Right ventricle myocardium inferior (tissue), 1 donor: ENCODE results near the gene DDC. TPM values are rescaled to one million over a fixed set of nuclear protein-coding genes. Genes with fewer than 3 reads are reported as not detected.
"Not testable (repeated sequence)": the region's sequence is repeated elsewhere in the genome, so short reads cannot be mapped to it uniquely, and the experiment has no call there.

Experiments used
- ATAC-seq: fragments of 200-7000 bp; cut with Tn5 transposase; one replicate; pipeline ENCODE4 v1.9.1; 2020; ENCODE audit warnings: mild to moderate bottlenecking, moderate library complexity
- DNase-seq: peaks from one replicate; pipeline ENCODE4 v3.0.0; 2021; ENCODE audit errors: missing footprints
- intact Hi-C: fragments of 100-400 bp; cut with DNase I; formaldehyde crosslinking; loops from one replicate; pipeline ENCODE4 v1.11.0; 2022
- total RNA-seq: library from RNA; stranded (reverse); fragmentation: NEBNext Ultra II Directional; extraction: Animal tissue kit (Norgen Biotek cat#: 25700); gene quantifications from one replicate; pipeline ENCODE4 v1.2.1, GENCODE V29; 2021
- donor health status: DM: no; HTN: yes; CAD: no; lungs with severe emphysema.

The DDC gene
- total RNA-seq, 1 donor from 2014 or later: not detected

DNA sequence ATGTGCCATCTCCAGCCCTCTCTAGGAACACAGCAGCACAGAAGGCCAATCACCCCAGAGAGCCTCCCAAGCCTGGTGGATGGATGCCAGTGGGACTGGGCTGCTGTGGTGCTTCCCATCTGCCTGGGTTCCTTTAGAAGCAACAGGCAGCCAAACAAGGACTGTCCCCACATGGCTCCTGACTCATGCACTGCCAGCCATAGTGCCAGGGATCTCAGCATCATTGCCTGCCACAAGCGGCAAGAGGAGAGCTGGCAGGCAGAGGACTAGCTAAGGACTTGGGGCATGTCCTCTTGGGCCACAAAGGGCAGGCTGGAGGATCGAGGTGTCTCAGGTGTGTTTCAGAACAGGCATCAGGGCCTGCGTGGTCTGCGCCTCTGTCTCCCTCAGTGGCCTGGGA lies 91.7 kb downstream of the DDC start:
- DNase-seq (no peak), ATAC-seq (no peak)
- intact Hi-C loops: no loop called here

DNA sequence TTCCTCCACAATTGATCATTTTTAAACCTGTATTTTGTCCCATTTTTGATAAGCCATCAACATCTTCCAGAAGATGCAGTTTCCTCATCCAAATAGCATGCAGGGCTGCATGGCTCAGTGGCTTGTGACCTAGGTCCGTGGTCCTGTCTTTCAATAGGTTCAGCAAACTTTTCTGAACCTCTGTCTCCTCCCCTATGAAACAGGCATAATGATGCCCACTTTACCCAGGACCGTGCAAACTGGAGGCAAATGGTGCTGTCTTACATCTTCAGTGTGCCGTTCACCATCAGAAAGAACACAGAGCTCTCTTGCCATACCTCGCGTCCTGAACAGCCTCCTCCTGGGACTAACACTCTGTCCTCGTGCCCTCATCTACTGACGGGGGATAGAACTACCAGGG lies 92.8 kb downstream of the DDC start:
- no peak for ATAC-seq
- intact Hi-C loops: no loop called here
- no peak for DNase-seq

DNA sequence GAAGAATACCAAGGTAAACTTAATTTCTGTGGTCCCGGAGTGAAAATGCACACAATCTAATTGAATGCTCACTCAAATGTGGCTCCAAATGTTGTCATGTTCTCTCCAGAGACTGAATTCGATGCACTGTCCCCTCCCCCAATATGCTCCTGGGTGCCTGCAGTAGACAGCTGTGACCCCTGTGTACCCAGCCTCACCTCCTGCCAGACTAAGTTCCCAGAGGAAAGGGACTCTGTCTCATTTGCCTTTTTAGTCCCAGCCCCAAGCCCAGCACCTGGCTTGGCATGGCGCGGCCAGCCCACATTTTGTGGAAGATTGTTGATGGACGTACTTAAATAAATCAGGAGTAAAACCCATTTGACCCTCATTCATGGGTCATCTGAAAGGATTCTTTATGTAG lies 93.2 kb downstream of the DDC start:
- intact Hi-C loops: no loop called here
- DNase-seq (no peak), ATAC-seq (no peak)

DNA sequence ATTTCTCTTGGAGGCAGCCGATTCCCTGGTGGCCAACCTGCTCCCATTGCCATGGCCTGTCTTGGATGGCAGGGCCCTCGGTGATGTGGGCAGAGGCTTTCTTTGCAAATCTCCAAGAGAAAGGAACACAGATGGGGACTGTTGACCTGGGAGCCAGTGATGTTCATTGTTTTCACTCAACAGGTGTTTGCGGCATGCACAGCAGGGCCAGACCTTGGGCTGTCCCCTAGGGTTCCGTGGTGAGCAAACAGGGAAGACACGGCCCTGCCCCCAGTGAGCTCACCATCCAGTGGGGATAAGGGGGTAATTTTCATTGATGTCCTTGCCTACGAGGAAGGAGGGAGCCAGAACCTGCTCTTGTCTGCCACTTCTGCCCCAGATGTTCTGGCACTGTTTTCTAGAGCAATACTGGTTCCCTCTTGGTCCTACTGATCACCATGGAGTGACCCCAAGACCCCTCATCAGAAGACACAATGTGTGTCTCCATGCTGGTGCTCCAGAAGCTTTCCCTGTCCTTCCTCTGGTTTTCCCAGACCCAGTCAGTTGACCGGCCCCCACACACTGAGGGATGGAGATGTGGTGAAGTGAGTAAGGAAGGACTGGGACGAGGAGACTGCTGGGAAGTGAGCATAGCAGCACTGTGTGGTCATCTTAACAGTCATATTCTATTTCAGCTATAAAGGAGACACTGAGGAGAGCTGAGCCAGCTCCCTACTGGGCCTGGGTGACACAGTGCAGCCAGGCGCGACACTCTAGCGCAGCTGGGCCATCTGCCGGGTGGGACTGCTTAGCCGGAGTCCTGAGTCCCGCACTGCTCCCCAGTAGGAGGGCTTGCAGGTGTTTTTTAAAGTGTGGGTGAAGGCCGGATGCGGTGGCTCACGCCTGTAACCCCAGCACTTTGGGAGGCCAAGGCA lies 94.7 kb downstream of the DDC start:
- DNase-seq: peak; percentile 49
- no peak for ATAC-seq
- intact Hi-C loops: no loop called here

DNA sequence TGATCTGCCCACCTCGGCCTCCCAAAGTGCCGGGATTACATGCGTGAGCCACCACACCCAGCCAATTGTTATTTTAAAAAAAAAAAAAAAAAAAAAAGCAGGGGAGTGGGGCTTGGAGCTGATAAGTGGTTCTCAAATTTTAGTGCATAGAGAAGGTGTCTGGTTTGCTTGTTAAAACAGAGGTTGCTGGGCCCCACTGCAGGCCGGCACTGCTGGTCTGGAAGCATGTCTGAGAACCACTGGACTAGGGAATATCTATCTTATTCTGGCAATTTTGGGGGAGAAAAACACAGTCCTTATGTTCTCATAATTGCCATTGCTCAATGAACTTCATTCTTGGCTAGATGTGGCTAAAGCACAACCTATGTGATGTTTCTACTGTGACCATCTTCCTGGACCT lies 96.0 kb downstream of the DDC start:
- intact Hi-C loops: loop anchor here (1.0 to 5.0 kb wide), 4 partner anchors 33 to 673 kb away; no protein-coding TSS in a partner anchor
- ATAC-seq: no peak

DNA sequence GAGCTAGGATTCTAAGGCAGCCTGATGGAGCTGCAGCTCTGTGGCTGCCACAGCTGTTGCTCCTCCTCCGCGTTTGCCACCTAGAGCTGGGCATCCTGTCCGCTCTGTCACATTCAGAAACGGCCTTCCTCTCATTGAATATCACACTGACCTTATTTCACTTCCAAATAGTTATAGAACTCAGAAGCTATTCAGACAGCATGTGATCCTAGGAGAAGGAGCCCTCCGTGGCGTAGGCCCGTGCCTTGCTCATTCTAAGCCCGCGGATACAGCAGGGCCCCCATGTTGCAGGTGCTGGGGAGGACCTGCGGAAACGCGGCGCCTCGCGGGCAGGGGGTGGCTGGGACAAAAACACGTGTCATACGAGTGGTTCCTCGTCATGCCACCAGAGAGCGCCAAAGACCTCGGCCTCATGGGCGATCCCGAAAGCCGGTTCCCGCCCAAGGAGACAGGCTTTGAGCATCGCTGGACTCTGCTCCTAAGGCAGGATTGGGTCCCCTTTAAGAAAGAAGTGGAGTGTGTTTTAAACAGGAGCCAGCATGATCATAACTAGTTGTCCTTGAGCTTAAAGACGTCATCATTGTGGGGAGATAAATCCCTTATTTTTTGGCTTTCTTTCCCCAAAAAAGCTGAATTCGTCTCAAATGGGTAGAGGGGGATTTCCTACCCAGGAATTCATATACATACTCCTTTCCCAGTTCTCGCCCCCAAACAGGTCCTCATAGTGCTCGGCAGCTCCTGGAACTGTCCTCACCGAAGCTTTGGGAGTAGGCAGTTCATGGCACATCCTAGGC lies 97.2 kb downstream of the DDC start:
- peak; percentile 80 for DNase-seq
- ATAC-seq: peak; percentile 86
- intact Hi-C loops: loop anchor here (1.0 to 5.0 kb wide), 5 partner anchors 134 to 693 kb away; no protein-coding TSS in a partner anchor

More for the DNA sequence above, 96.0 kb downstream of the DDC start:
- no peak for DNase-seq

DNA sequence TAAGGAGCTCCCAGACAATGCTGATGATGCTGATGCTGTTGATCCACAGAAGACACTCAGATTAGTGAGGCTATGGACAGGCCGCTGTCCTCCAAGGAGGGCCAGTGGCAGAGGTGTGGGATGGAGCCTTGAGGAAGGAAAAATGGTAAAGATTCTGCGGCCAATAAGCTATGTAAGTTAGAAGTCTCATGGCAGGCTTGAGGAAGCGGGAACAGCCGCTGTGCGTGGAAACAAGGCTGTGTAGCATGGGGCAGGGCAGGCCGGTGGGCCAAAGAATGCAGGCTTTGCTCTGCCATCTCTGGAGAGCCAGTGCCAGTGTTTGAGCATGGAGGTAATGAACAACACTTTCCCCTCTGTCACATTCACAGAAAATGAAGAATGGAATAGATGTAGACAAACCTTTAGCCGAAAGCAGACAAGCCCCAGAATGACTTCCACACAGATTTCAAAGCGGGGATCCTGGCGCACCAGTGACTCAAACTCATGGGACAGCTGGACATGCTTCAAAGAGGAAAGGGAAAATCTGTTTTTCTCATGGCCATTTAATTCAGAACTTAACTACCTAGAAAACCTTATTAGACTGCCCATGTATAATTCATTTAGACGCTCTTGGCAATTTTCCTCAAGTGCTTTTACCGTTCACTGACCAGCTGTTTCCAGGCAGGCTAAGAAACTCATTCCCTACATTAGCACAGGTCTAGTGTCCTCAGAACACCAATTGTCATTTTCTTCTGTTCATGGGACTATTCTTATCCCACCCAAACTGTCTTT lies 98.2 kb downstream of the DDC start:
- intact Hi-C loops: loop anchor here (5.0 kb wide), 3 partner anchors 135 to 675 kb away; no protein-coding TSS in a partner anchor
- peak; percentile 64 for DNase-seq
- no peak for ATAC-seq

DNA sequence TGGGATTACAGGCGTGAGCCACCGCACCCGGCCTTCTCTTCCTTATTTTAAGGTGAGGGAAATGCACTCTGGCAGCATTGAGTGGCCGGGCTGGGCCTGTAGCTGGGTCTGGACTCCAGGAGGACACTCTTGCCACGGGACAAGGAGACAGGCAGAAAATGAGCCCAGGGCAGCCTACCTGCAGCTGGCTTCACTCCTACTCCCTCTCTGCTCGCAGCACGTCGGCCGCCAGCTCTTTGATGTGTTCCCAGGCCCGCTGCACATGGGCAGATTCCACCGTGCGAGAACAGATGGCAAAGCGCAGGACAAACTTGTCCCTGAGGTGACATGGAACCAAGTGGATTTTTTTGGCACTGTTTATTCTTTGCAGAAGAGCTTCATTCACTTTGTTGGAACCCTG lies 102.2 kb downstream of the DDC start:
- ATAC-seq (no peak), DNase-seq (peak; percentile 51)
- intact Hi-C loops: no loop called here

DNA sequence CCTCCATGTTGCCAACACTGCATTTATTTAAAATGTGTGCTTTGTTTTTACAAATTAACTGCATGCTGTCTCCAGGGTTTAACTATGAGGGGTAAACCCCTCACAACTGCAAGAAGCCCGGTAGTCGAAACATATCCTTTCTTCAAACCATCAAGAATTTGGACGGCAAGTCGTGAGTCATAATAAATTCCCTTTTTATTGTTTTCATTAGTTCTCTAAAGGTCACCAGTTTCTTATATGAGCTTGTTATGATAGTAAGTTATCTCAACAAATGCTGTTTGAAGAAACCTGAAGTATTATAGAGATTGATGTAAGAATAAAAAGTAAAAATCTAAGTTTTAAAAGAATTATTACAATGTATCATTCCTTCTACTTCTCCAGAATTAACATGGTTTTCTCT lies 102.8 kb downstream of the DDC start:
- intact Hi-C loops: no loop called here
- no peak for ATAC-seq
- no peak for DNase-seq

DNA sequence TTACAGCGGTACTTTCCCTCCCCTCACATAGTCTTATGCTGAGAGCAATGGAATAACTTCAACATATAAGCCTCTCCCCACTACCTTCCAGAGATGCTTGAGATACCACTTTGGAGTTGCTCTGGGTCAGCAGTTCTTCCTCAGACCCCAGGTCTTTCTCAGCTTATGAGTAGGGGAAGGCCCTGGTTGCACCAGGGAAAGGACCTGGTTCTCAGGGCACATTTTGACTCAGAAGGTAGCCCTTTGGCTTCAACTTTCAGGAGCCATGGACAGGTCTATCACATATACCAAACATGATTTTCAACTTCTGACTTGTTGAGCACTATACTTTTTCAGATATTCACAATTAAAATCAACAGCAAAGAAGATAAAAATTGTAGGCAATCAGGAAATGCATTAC lies 103.5 kb downstream of the DDC start:
- intact Hi-C loops: no loop called here
- ATAC-seq: no peak

DNA sequence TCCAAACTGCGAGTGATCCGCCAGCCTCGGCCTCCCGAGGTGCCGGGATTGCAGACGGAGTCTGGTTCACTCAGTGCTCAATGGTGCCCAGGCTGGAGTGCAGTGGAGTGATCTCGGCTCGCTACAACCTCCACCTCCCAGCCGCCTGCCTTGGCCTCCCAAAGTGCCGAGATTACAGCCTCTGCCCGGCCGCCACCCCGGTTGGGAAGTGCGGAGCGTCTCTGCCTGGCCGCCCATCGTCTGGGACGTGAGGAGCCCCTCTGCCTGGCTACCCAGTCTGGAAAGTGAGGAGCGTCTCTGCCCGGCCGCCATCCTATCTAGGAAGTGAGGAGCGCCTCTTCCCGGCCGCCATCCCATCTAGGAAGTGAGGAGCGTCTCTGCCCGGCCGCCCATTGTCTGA lies 106.0 kb downstream of the DDC start:
- intact Hi-C loops: loop anchor here (10.0 kb wide), 1 partner anchor 336 kb away; no protein-coding TSS in a partner anchor
- not testable (repeated sequence) for ATAC-seq, DNase-seq

More for the DNA sequence above, 103.5 kb downstream of the DDC start:
- DNase-seq: no peak

DNA sequence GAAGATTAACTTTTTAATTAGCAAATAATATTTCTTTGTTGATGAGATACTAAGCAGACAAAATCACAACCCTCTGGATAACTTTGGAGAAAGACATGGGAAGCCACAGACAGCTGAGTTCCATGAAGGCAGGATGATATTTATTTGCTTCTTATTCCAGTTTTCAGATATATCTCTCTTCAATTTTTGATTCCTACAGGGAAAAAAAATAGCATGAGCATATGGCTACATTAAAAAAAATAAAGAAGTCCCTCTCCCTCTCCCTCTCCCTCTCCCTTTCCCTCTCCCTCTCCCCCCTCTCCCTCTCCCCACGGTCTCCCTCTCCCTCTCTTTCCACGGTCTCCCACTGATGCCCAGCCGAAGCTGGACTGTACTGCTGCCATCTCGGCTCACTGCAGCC lies 106.6 kb downstream of the DDC start:
- ATAC-seq, DNase-seq: not testable (repeated sequence)
- intact Hi-C loops: loop anchor here (10.0 kb wide), 1 partner anchor 336 kb away; no protein-coding TSS in a partner anchor

DNA sequence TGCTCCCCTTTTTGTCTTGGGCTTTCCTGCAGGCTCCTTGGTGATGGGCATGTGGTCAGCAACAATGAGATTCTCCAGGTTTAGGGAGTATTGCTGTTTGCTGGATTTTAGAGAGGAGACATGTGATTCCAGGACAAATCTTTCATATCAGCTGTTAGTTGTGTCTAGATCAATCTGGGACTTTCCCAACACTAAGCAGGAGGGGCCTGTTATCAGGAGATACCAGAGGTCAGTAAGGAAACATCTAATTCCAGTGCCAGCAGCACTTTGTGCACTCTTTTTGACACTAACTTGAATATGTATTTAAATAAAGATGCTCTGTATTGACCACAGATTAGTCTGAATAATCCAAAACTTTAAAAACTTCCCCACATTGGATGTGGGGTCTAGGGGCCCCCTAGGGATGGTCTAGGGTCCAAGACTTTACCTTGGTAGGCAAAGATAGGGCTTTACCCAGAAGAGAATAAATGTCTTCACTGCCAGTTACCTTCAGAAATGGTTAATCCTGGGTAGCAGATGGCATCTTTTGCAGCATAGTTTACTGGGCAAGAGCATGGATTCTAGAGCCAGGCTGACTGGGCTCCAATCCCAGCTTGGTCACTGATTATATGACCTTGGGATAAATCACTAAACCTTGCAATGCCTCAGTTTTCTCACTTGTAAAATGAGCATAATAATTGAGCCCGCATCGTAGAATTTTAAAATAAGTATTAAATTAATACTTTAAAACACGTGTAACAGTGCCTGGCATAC lies 108.7 kb downstream of the DDC start:
- intact Hi-C loops: loop anchor here (10.0 kb wide), 1 partner anchor 338 kb away; no protein-coding TSS in a partner anchor
- DNase-seq: no peak
- ATAC-seq: no peak

DNA sequence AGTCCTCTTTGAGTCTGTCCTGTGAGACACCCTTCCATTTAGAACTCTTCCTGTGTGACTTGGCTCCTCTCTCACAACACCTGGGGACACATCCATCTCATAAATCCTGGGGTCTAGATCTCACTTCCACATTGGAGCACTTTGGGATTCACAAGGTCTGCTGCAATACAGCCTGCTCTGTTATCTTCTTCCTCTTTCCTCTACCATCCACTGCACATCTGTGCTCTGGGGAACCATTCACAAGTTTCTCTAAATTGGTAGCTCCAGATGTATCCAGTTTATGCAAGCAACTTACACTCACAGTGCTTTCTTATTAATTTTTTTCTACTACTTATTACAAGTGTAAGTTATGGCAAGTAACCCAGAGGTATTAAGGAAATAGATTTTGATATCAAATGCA lies 109.5 kb downstream of the DDC start:
- intact Hi-C loops: loop anchor here (10.0 kb wide), 1 partner anchor 339 kb away; no protein-coding TSS in a partner anchor
- ATAC-seq: no peak
- no peak for DNase-seq

DNA sequence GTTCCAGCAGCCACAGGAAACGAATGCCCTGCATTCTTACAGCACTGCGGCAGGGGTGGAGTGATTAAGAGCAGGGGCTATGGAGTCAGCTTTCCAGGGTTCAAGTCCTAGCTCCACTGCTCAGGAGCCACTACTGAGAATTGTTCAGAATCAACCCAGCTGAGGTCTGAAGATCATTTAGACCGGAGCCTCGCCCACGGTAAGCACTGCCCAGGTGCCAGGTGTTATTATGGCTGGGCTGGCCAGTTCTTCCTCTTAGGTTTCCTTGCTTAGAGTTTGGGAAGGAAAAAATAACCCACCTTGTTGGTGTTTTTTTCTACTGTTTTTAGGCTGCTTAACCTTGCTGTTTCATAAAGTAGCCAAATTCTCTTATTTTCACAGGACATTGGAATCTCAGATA lies 110.2 kb downstream of the DDC start:
- no peak for ATAC-seq
- DNase-seq: no peak
- intact Hi-C loops: loop anchor here (10.0 kb wide), 1 partner anchor 340 kb away; no protein-coding TSS in a partner anchor

DNA sequence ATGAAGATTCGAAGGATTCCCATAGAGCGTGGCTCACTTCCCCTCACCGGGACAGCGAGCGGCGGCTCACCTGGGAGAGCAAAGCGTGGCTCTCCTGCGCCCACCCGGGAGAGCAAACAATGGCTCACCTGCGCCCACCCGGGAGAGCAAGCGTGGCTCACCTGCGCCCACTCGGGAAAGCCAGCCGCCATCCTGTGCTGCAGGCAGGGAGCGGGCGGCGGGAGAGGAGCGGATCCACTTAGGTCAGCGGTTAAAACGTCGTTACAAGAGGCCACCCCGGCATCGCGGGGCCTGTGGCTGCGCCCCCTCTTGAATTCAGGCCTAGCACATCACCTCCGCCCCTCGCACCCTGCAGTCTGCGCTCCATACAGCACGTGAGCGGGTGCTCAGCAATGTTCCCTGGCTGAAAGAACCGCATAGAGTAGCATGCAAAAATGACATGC lies 114.6 kb downstream of the DDC start:
- peak; percentile 73 for DNase-seq
- ATAC-seq: peak; percentile 19
- intact Hi-C loops: loop anchor here (10.0 kb wide), 1 partner anchor 344 kb away; no protein-coding TSS in a partner anchor

DNA sequence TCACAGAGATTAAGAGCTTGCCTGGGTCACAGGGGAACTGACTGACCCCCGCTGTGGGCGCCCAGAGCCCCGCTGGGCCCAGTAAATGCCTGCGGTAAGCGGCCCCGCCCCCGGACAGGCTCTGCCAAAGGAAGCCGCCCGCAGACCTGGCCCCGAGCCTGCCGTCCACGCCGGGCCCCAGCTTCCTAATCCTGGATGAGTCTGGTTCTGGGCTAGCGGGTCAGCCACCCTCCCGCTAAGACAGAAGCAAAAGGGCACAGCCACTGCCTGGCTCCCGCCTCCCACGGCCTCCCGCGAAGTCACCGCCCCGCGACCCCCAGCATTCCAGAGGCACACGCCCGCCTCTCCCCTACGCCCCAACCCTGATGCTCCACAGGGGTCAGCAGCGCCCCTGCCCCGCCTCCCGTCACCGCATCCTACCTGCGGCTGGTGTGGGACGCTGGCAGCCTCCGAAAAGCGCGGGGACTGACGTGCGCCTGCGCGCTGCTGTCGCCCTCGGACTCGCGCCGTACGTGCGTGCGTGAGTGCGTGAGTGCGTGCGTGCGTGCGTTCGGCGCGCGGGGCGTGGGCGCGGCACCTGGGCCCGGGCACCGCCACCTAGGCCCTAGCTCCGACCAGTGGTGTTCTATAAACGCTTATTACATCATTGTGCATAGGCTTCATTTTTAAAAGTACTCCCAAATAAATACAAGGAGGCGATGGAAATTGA lies 115.2 kb downstream of the DDC start, which contains the start of gene FIGNL1:
Gene FIGNL1, minus strand, starts transcription at position 470 of the 709 bp plus-strand sequence. CDS start 3,063 bp downstream, outside the sequence.
- intact Hi-C loops: loop anchor here (10.0 kb wide), 1 partner anchor 345 kb away; no protein-coding TSS in a partner anchor
- DNase-seq (peak; percentile 92), ATAC-seq (peak; percentile 99)
